Measurements from ENCODE around the gene ACADL.

The ACADL gene

GRCh38 chr2:210170196-210170445 is 55.1 kb downstream of the ACADL start:
- no peak for DNase-seq (ENCODE audit: low read depth)

- no peak for DNase-seq (ENCODE audit: low read depth)
Observed at GRCh38 chr2:210169516-210170195, 55.6 kb downstream of the ACADL start.

GRCh38 chr2:210167227-210167626 is 58.0 kb downstream of the ACADL start:
- DNase-seq (ENCODE audit: low read depth), result no peak

- no peak for DNase-seq (ENCODE audit: low read depth)
Observed at GRCh38 chr2:210162466-210163124, 62.7 kb downstream of the ACADL start.

- no peak for DNase-seq (ENCODE audit: low read depth)
Observed at GRCh38 chr2:210159059-210159458, 66.2 kb downstream of the ACADL start.

- no peak for DNase-seq (ENCODE audit: low read depth)
Observed at GRCh38 chr2:210158236-210158635, 67.0 kb downstream of the ACADL start.

- no peak for DNase-seq (ENCODE audit: low read depth)
Observed at GRCh38 chr2:210157526-210157925, 67.7 kb downstream of the ACADL start.

- no peak for DNase-seq (ENCODE audit: low read depth)
Observed at GRCh38 chr2:210147614-210148013, 77.6 kb downstream of the ACADL start.
